ENCODE data around the gene KCNMA1.

The KCNMA1 gene

GRCh38 chr10:77533146-77533886 lies 104.3 kb downstream of the KCNMA1 start:
- no peaks in the 10 kb centered on the region for H3K9me3 ChIP-seq (ENCODE audit: insufficient read depth, low read length)
- no peaks in the 10 kb centered on the region for H3K9me2 ChIP-seq (replicated peaks; ENCODE audit: insufficient read depth, low read length)
- H3K36me3 ChIP-seq (ENCODE audit: low read length): no peaks in the 10 kb centered on the region
- TF ChIP-seq EZH2phosphoT487 (conservative IDR thresholded peaks at IDR 0.05; ENCODE audit: low read length) (no peak), CTCF (IDR thresholded peaks at IDR 0.05; ENCODE audit: insufficient read depth, low read length, poor library complexity, severe bottlenecking) (no peak)
- no peaks in the 10 kb centered on the region for H3F3A ChIP-seq (ENCODE audit: insufficient read depth)
- H3K79me2 ChIP-seq (ENCODE audit: insufficient read depth, low read length): no peaks in the 10 kb centered on the region
- H3K9ac ChIP-seq (ENCODE audit: low read length): no peak overlapping the region
- H3K4me3 ChIP-seq (ENCODE audit: insufficient read depth, low read length, poor library complexity, severe bottlenecking): no peak overlapping the region
- H3K27ac ChIP-seq (ENCODE audit: low read depth, low read length): no peak overlapping the region
- H3K4me2 ChIP-seq (ENCODE audit: low read depth, low read length, poor library complexity, severe bottlenecking): no peak overlapping the region
- no peaks in the 10 kb centered on the region for H3K27me3 ChIP-seq (ENCODE audit: low read length)
- H2AFZ ChIP-seq (ENCODE audit: low read depth, low read length, severe bottlenecking): no peak overlapping the region
- no peaks in the 10 kb centered on the region for H4K20me1 ChIP-seq (ENCODE audit: low read depth, low read length)

GRCh38 chr10:77532068-77532467 lies 105.5 kb downstream of the KCNMA1 start:
- Histone ChIP-seq H3K27ac (ENCODE audit: low read depth, low read length) (no peak overlapping the region), H3K79me2 (ENCODE audit: insufficient read depth, low read length) (no peaks in the 10 kb centered on the region), H3K4me3 (ENCODE audit: insufficient read depth, low read length, poor library complexity, severe bottlenecking) (no peak overlapping the region), H4K20me1 (ENCODE audit: low read depth, low read length) (no peaks in the 10 kb centered on the region), H3K36me3 (ENCODE audit: low read length) (no peaks in the 10 kb centered on the region), H3K9ac (ENCODE audit: low read length) (no peak overlapping the region), H3K27me3 (ENCODE audit: low read length) (no peaks in the 10 kb centered on the region), H3F3A (ENCODE audit: insufficient read depth) (no peaks in the 10 kb centered on the region), H3K9me2 (replicated peaks; ENCODE audit: insufficient read depth, low read length) (no peaks in the 10 kb centered on the region), H3K9me3 (ENCODE audit: insufficient read depth, low read length) (no peaks in the 10 kb centered on the region), H3K4me2 (ENCODE audit: low read depth, low read length, poor library complexity, severe bottlenecking) (no peak overlapping the region), H2AFZ (ENCODE audit: low read depth, low read length, severe bottlenecking) (no peak overlapping the region)
- TF ChIP-seq CTCF (IDR thresholded peaks at IDR 0.05; ENCODE audit: insufficient read depth, low read length, poor library complexity, severe bottlenecking): no peak
- no peak for TF ChIP-seq EZH2phosphoT487 (conservative IDR thresholded peaks at IDR 0.05; ENCODE audit: low read length)

GRCh38 chr10:77531441-77532001 lies 106.1 kb downstream of the KCNMA1 start:
- no peaks in the 10 kb centered on the region for H3F3A ChIP-seq (ENCODE audit: insufficient read depth)
- no peak overlapping the region for H2AFZ ChIP-seq (ENCODE audit: low read depth, low read length, severe bottlenecking)
- no peaks in the 10 kb centered on the region for H3K36me3 ChIP-seq (ENCODE audit: low read length)
- no peaks in the 10 kb centered on the region for H4K20me1 ChIP-seq (ENCODE audit: low read depth, low read length)
- TF ChIP-seq CTCF (IDR thresholded peaks at IDR 0.05; ENCODE audit: insufficient read depth, low read length, poor library complexity, severe bottlenecking) (no peak), EZH2phosphoT487 (conservative IDR thresholded peaks at IDR 0.05; ENCODE audit: low read length) (no peak)
- H3K9me3 ChIP-seq (ENCODE audit: insufficient read depth, low read length): no peaks in the 10 kb centered on the region
- H3K27me3 ChIP-seq (ENCODE audit: low read length): no peaks in the 10 kb centered on the region
- no peaks in the 10 kb centered on the region for H3K79me2 ChIP-seq (ENCODE audit: insufficient read depth, low read length)
- H3K27ac ChIP-seq (ENCODE audit: low read depth, low read length): no peak overlapping the region
- H3K9me2 ChIP-seq (replicated peaks; ENCODE audit: insufficient read depth, low read length): no peaks in the 10 kb centered on the region
- H3K4me3 ChIP-seq (ENCODE audit: insufficient read depth, low read length, poor library complexity, severe bottlenecking): no peak overlapping the region
- H3K4me2 ChIP-seq (ENCODE audit: low read depth, low read length, poor library complexity, severe bottlenecking): no peak overlapping the region
- H3K9ac ChIP-seq (ENCODE audit: low read length): no peak overlapping the region

Data from SU-DHL-6 (cell line).